Hippocampal formation (tissue), 2 donors: Measurements from ENCODE around the gene SLC7A5.
"Not testable (repeated sequence)": the region's sequence is repeated elsewhere in the genome, so short reads cannot be mapped to it uniquely, and the experiment has no call there.

ENCODE experiments used
- DNase-seq, 2 donors: peaks; one replicate each; lab custom pipeline; 2025; lab: John Stamatoyannopoulos, UW

Gene SLC7A5

GRCh38 chr16:87834005-87834667 is 35.2 kb downstream of the SLC7A5 start:
- no peak for DNase-seq

- no peak for DNase-seq
Measured at GRCh38 chr16:87833548-87833947, 35.8 kb downstream of the SLC7A5 start.

GRCh38 chr16:87832741-87833502 is 36.4 kb downstream of the SLC7A5 start:
- no peak for DNase-seq

GRCh38 chr16:87832137-87832527 is 37.2 kb downstream of the SLC7A5 start:
- no peak for DNase-seq

GRCh38 chr16:87831421-87832136 is 37.7 kb downstream of the SLC7A5 start:
- no peak for DNase-seq

GRCh38 chr16:87830673-87831420 is 38.5 kb downstream of the SLC7A5 start:
- no peak for DNase-seq

GRCh38 chr16:87829988-87830672 is 39.2 kb downstream of the SLC7A5 start:
- DNase-seq: no peak

- no peak for DNase-seq
Measured at GRCh38 chr16:87829622-87829980, 39.7 kb downstream of the SLC7A5 start.

- DNase-seq: no peak
Measured at GRCh38 chr16:87828907-87829621, 40.2 kb downstream of the SLC7A5 start.

GRCh38 chr16:87828071-87828906 is 41.0 kb downstream of the SLC7A5 start:
- DNase-seq: no peak

- DNase-seq: not testable (repeated sequence)
Measured at GRCh38 chr16:87827588-87827915, 41.8 kb downstream of the SLC7A5 start.

GRCh38 chr16:87826798-87827587 is 42.3 kb downstream of the SLC7A5 start:
- DNase-seq: no peak

- DNase-seq: not testable (repeated sequence)
Measured at GRCh38 chr16:87826407-87826797, 42.9 kb downstream of the SLC7A5 start.

GRCh38 chr16:87825842-87826120 is 43.5 kb downstream of the SLC7A5 start:
- not testable (repeated sequence) for DNase-seq

- no peak for DNase-seq
Measured at GRCh38 chr16:87824991-87825841, 44.1 kb downstream of the SLC7A5 start.

GRCh38 chr16:87824016-87824990 is 45.0 kb downstream of the SLC7A5 start:
- DNase-seq: no peak

GRCh38 chr16:87823181-87823929 is 46.0 kb downstream of the SLC7A5 start:
- DNase-seq: no peak
